ENCODE data around the gene NTN3.
A peak's percentile ranks its signal among the peaks of the same experiment; 100 is the strongest.
"Not testable (repeated sequence)": the region's sequence is repeated elsewhere in the genome, so short reads cannot be mapped to it uniquely, and the experiment has no call there.

NTN3 gene

DNA sequence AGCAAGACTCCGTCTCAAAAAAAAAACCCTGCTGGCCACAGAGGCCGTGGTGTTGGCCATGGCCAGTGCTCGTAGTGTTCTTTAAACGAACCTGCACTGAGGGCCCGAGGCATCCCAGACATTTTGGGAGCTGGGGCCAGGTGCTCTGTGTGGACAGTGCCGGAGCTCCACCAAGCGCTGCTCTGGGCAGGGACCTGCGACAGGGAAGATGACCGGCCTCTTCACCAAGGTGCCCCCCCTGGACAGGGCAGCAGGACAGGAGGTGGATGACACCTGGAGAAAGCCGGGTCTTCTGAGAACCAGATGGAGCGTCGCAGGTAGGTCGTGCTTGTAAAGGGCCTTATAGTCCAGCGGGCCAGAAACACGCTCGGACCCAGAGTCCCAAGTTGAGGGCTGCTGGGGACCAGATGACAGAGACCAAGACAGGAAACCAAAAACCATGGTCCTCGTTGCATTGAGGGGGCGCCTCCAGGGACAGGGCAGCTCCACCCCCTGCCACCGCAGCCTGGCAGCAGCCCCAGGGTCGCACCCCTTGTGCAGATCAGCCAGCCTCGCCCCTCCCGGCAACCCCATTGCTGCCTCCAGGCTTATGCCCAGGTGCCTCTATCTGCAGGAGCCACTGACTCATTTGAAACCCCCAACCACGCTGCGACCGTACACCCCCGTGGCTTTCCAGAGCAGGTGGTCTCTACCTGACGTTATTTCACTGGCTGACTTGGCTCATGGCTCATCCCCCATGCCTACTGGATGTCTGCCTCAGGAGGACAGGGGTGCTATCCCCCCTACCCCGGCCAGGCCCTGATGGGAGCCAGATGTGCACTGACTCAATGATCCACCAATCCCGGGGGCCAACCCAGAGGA, 4.2 kb upstream of the NTN3 start:
- DNase-seq, result no peak

DNA sequence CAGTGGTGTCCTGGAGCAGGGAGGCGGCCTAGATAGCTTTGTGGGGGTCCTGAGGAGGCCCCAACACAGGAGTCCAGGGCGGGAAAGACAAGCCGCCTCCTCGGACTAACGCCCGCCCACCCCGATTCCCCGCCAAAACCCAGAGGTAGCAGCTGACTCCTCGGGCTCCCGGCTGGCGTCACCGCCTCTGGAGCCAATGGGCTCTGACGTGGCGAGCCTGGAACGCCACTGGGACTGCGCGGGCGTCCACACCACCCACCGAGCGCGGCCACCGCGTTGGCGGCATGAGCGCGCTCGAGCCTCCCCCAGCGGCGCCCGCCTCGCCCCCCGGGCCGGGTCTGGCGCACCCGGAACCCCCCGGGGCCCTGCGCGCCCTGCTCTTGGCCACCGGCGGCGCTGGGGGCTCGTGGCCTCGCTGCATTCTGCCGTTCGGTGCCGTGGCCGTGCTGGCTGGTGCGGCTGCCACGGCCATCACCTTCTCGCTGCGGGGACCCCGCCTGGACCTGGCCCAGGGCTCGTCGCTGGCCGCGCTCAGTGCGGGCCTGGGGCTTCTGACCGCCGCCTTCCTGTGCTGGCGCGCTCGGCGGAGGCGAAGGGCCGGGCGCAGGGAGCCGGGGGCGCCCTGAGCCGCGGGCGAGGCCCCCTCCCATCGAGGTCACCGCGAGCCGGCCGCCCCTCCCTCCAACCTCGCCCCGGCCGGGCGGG, 3.4 kb upstream of the NTN3 start:
- no peak for DNase-seq

DNA sequence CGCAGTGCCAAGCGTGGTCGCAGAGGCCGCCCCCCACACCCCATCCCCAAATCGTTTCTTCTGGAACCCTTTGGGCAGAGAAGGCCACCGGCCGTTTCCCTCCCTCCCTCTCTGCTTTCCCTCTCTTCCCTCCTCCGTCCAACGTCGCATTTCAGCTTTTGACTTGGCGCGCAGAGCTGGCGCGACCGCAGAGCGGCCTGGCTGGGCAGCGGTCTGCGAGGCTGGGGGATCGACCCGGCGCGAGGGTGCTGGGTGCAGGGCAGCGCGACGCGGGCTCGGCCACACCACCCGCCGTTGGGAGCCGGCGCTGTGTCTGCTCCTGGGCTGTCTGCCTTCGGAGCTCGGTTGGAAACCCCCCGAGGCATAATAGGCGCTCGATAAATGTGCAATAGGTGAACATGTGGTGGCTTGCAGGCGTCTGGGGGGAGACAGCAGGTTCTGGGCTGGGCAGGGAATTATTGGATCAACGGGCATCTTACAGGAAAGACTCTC, 2.8 kb upstream of the NTN3 start:
- no peak for DNase-seq

GRCh38 chr16:2468725-2469398, 2.2 kb upstream of the NTN3 start:
- no peak for DNase-seq

DNA sequence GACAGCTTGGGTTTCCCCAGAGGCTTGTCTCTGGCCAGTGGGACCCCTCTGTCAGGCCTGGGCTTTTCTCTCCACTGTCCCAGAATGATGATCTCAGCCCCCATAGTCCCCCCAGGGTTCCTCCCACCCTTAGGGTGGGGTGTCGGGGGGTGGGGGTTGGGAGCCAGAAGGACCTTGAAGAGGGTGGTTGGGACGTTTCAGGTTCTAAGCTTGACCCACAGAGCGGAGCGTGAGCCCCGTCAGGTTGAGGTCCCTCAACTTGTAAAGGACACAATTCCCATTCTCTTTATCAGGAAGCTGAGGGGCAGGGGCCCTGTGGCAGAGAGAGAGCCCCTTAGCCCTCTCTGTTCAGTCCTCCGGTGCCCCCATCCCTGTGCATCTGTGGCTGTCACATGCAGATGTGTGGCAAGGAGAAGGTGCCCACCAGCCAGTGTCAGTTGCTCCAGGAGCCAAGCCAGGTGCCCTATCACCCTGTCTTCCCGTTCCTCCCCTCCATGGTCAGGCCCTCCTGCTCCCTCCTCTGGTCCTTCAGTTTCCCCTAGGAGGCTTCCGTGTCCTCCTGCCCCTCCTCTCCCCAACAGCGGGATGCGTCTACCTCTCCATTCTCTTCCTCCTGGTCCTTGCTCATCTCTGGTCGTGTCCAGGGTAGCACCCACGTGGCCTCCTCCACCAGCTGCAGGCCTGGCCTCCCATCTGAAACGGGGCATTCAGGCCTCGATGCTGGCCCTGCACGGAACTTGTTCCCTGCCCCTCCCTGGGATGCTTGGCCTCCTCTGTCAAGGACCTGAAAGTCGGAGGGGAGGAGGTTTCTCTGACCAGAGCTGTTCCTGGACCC, 1.5 kb upstream of the NTN3 start:
- DNase-seq, result no peak

- DNase-seq, result no peak
These were observed 879 bp upstream of the NTN3 start for GRCh38 chr16:2470234-2470601.

GRCh38 chr16:2470603-2471015, 488 bp upstream of the NTN3 start:
- DNase-seq, result no peak

GRCh38 chr16:2471653-2472487, 773 bp downstream of the NTN3 start:
- no peak for DNase-seq

- DNase-seq, result no peak
These were observed 1.4 kb downstream of the NTN3 start for GRCh38 chr16:2472488-2472864.

GRCh38 chr16:2472885-2473445, 1.9 kb downstream of the NTN3 start:
- no peak for DNase-seq

DNA sequence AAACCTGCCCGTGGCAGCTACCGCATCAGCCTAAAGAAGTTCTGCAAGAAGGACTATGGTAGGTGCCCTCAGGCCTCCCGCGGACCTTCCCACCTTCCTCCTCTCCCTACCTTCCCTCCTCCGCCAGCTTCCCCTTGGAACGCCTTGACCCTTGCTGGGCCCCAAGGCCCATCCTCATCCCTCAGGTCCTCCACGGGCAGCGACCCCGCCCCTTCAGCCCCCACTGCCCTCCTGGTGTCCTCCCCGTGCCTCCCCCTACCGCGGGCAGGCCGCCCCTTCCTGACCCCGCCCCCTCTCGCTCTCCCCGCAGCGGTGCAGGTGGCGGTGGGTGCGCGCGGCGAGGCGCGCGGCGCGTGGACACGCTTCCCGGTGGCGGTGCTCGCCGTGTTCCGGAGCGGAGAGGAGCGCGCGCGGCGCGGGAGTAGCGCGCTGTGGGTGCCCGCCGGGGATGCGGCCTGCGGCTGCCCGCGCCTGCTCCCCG, 2.4 kb downstream of the NTN3 start:
- DNase-seq, result no peak

- DNase-seq, result peak; percentile 25 to 64 (median 53)
These were observed 3.1 kb downstream of the NTN3 start for GRCh38 chr16:2473999-2474876.

DNA sequence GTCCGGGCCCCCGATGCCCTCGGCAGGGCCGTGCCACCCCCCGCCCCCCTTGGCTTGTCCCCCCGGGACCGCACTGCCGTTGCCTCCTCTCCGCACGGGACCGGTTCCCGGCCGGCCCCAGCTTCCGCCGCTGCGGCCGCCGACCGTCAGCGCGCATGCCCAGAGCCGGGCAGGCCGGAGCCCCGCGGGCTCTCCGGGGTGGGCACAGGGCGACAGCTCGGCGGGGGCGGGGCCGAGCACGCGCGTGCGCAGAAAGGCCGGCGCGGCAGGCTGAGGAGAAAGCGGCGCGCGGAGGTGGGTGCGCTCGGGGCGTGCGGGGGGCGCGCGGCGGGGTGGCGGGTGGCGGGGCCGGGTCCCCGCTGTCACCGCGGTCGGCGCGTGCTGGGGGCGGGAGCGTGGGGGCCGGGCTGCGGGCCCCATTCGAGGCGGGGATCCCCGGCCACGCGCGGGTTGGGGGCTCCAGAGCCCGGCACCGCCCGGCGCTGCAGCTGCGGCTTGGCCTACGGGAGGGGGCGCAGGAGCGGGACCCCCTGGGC, 3.8 kb downstream of the NTN3 start, which contains the start of gene TBC1D24:
Gene TBC1D24 (plus strand): TSS at position 251 of the 536 bp plus-strand sequence. CDS start 21,022 bp downstream, outside the sequence.
- DNase-seq, result peak; percentile 56 to 83 (median 69)

DNA sequence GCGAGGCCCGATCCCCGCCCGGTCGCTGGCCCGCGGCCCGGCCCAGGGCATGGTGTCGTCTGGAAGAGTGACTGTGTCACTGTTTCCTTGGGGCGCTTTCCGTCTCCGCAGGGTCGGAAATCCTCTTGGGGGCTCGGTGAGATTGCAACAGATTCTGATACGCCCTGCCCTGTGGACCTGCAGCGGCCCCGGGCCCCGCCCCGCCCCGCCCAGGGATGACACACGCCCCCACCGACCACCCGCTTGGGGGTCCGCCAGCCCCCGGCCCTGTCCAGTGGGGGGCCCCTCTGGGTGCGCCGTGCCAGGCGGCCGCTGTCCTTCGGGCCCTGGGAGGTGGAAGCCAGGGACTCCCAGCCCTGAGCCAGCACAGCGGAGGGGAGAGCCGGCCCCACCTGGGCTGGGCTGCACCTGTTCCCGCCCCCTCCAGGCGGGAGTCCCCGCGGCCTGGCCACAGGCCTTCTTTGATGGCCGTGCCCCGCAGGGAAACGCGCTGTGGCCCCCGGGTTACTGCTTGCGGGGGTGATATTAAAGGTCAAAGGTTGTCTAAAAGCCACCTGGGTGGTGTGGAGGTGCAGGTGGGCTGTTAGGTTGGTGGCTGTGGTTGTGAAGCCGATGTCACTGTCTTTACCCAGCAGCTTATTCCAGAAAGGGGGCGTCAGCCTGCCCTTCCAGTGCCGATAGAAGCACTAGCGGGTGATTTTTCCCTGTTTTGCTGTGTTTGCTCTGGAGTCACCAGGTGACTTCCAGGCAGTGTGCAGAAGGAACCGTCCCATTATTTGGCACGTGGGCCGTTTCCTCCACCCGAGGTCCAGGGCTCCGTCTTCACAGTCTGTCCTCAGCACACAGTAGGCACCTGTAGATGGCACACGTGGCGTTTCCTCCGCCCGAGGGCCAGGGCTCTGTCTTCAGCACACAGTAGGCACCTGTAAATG, 4.6 kb downstream of the NTN3 start:
- DNase-seq, result peak in 1 of 5 donors; percentile 39

GRCh38 chr16:2476345-2476720, 5.2 kb downstream of the NTN3 start:
- no peak for DNase-seq

DNA sequence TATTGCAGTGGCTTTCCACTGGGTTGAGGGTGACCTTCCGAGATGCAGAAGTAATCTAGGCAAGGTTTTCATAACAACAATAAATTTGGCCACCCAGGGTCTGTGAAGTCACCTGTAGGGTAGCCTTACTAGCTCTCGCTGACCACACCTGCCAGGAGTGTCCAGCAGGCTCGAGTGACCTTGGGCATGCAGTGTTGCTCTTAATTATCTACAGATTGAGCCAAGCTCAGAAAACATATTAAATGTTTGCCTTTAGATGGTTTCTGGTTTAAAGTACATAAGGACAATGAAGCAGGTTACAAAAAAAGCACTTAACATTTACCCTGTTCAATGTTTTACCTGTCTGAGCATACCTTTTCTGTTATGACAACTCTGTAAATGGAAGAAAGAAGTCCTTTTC, 5.6 kb downstream of the NTN3 start:
- DNase-seq, result no peak

DNA sequence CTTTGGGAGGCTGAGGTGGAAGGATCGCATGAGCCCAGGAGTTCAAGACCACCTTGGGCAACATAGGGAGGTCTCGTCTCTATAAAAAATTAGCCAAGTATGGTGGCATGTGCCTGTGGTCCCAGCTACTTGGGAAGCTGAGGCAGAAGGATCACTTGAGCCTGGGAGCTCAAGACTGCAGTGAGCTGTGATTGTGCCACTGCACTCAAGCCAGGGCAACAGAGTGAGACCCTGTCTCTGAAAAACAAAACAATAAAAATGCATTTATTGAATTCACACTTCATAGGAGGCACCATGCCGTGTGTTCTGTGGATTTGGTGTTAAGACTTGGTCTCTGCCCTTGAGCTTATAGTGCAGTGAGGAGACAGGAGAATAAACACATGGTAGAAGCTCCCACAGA, 6.2 kb downstream of the NTN3 start:
- DNase-seq, result no peak

DNA sequence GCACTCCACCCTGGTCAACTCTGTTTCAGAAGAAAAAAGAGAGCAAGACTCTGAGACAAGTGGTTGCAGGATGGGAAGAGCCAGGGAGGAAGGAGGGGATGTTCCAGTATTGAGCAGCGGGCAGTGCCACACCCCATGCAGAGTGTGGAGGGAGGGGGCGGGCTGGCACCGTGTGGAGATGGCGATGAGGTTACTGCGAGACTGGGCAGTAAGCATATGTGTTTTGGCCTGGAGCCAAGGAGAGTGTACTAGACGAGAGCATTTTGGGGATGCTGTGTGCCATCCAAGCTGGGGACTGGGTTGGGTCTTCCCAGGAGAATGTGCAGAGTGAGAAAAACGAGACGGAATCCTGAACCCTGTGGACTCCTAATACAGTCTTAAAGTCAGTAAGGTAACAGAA, 7.2 kb downstream of the NTN3 start:
- DNase-seq, result no peak

DNA sequence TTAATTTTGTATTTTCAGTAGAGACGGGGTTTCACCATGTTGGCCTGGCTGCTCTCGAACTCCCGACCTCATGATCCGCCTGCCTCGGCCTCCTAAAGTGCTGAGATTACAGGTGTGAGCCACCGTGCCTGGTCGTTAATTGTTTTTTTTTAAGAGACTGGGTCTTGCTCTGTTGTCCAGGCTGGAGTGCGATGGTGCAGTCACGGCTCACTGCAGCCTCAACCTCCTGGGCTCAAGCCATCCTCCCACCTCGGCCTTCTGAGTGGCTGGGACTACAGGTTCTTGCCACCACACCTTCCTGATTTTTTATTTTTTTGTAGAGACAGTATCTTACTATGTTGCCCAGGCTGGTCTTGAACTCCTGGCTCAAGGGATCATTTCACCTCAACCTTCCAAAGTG, 8.9 kb downstream of the NTN3 start:
- not testable (repeated sequence) for DNase-seq

All from T-helper 1 cell (primary cell).